PFSK-1 (cell line): ENCODE data around the gene UGT1A6.

Source experiments
- FOXP2 ChIP-seq: optimal IDR thresholded peaks from 2 replicates; pipeline ENCODE3; 2011; ENCODE audit warnings: borderline replicate concordance, control low read depth, inconsistent platforms; ENCODE audit not compliant: insufficient read depth; ENCODE audit errors: extremely low read length, extremely low read depth
- POLR2AphosphoS5 ChIP-seq: IDR thresholded peaks from 2 replicates; pipeline ENCODE4 v1.6.1; 2012; ENCODE audit warnings: low read depth, mild to moderate bottlenecking, control low read depth, low read length, moderate library complexity
- SIN3A ChIP-seq: IDR thresholded peaks from 2 replicates; pipeline ENCODE4 v1.6.1; 2012; ENCODE audit warnings: mild to moderate bottlenecking, low read length, moderate library complexity, borderline replicate concordance; ENCODE audit not compliant: insufficient read depth
- TAF1 ChIP-seq: IDR thresholded peaks from 2 replicates; pipeline ENCODE4 v1.6.1; 2012; ENCODE audit warnings: low read length, control low read depth, borderline replicate concordance; ENCODE audit not compliant: insufficient read depth
- TF ChIP-seq, protein P1 (sequence below), 2 experiments: IDR thresholded peaks; 2 replicates each; pipeline versions ENCODE4 v1.6.1 to v1.8.0; 2011 to 2012; ENCODE audit warnings: low read depth in 2 of 2, low read length in 2 of 2, control low read depth in 1 of 2, inconsistent platforms in 1 of 2, mild to moderate bottlenecking in 1 of 2, moderate library complexity in 1 of 2; ENCODE audit not compliant: insufficient read depth in 1 of 2

The UGT1A6 gene

DNA sequence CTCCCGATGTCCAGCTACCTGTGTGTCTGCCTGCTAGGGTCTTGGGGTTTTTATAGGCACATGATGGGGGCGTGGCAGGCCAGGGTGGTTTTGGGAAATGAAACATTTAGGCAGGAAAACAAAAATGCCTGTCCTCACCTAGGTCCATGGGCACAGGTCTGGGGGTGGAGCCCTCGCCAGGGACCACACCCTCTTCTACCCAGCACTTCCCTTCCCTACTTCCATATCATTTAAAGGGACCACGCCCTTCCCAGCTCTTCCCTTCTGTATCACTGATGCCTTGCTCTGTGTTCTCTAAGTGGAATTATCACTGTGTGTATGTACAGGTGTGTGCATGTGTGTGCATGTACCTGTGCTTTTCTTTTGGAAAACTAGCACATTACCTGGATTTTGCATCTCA is 73.7 kb downstream of the UGT1A6 start:
- no peak for TF ChIP-seq FOXP2
- no peak for TF ChIP-seq SIN3A
- TF ChIP-seq POLR2AphosphoS5, result no peak
- TF ChIP-seq, protein P1, sequence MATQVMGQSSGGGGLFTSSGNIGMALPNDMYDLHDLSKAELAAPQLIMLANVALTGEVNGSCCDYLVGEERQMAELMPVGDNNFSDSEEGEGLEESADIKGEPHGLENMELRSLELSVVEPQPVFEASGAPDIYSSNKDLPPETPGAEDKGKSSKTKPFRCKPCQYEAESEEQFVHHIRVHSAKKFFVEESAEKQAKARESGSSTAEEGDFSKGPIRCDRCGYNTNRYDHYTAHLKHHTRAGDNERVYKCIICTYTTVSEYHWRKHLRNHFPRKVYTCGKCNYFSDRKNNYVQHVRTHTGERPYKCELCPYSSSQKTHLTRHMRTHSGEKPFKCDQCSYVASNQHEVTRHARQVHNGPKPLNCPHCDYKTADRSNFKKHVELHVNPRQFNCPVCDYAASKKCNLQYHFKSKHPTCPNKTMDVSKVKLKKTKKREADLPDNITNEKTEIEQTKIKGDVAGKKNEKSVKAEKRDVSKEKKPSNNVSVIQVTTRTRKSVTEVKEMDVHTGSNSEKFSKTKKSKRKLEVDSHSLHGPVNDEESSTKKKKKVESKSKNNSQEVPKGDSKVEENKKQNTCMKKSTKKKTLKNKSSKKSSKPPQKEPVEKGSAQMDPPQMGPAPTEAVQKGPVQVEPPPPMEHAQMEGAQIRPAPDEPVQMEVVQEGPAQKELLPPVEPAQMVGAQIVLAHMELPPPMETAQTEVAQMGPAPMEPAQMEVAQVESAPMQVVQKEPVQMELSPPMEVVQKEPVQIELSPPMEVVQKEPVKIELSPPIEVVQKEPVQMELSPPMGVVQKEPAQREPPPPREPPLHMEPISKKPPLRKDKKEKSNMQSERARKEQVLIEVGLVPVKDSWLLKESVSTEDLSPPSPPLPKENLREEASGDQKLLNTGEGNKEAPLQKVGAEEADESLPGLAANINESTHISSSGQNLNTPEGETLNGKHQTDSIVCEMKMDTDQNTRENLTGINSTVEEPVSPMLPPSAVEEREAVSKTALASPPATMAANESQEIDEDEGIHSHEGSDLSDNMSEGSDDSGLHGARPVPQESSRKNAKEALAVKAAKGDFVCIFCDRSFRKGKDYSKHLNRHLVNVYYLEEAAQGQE (IDR thresholded peaks at IDR 0.05; ENCODE audit: insufficient read depth in 1 of 2, low read depth in 2 of 2, low read length in 2 of 2), result no peak
- TF ChIP-seq TAF1, result no peak

- no peak for TF ChIP-seq POLR2AphosphoS5
- no peak for TF ChIP-seq TAF1
- no peak for TF ChIP-seq FOXP2
- no peak for TF ChIP-seq SIN3A
- TF ChIP-seq, protein P1 (IDR thresholded peaks at IDR 0.05; ENCODE audit: insufficient read depth in 1 of 2, low read depth in 2 of 2, low read length in 2 of 2), result no peak
Observed at GRCh38 chr2:233768076-233768475, 75.4 kb downstream of the UGT1A6 start.

DNA sequence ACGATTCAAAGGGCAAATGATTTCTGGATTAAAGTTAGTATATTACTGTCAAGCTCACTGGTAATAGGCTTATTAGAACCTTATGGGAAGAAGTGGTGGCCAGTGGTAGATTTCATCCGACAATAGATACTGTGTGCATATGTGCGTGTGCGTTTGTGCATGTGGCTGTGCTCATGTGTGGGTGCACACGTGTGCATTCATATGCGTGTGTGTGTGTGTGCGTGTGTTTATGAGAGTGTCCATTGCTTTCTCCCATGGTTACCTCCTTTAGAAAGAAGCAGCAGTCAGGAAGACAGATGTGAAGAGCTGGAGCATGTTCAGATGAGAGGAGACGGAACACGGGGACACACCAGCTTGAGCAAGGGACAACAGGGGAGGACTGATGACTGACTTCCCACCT is 76.6 kb downstream of the UGT1A6 start:
- TF ChIP-seq, protein P1 (IDR thresholded peaks at IDR 0.05; ENCODE audit: insufficient read depth in 1 of 2, low read depth in 2 of 2, low read length in 2 of 2), result no peak
- TF ChIP-seq SIN3A (no peak), TAF1 (no peak), POLR2AphosphoS5 (no peak), FOXP2 (no peak)

GRCh38 chr2:233772153-233772552 is 79.5 kb downstream of the UGT1A6 start:
- no peak for TF ChIP-seq TAF1
- TF ChIP-seq POLR2AphosphoS5, result no peak
- TF ChIP-seq SIN3A, result no peak
- no peak for TF ChIP-seq FOXP2
- TF ChIP-seq, protein P1 (IDR thresholded peaks at IDR 0.05; ENCODE audit: insufficient read depth in 1 of 2, low read depth in 2 of 2, low read length in 2 of 2), result no peak

- TF ChIP-seq SIN3A (no peak), POLR2AphosphoS5 (no peak), TAF1 (no peak), FOXP2 (no peak)
- TF ChIP-seq, protein P1 (IDR thresholded peaks at IDR 0.05; ENCODE audit: insufficient read depth in 1 of 2, low read depth in 2 of 2, low read length in 2 of 2), result no peak
Observed at GRCh38 chr2:233772583-233772982, 79.9 kb downstream of the UGT1A6 start.
